Mesenchymal stem cell (in vitro differentiated cells and primary cell): ENCODE results near the gene SCN7A.
A peak's percentile ranks its signal among the peaks of the same experiment; 100 is the strongest.

Experiments
- DNase-seq: peaks from one replicate; pipeline ENCODE4 v3.0.0-alpha.2; 2013
- H2AFZ ChIP-seq: one replicate; pipeline ENCODE4 v1.6.1; 2013; ENCODE audit warnings: low read depth, mild to moderate bottlenecking, control low read depth, inconsistent platforms, low read length, moderate library complexity
- H2AK5ac ChIP-seq: 2 replicates; pipeline ENCODE4 v1.6.1; 2013; ENCODE audit warnings: low read length, moderate library complexity, mild to moderate bottlenecking, inconsistent platforms; ENCODE audit not compliant: severe bottlenecking
- H2BK120ac ChIP-seq: one replicate; pipeline ENCODE4 v1.6.1; 2013; ENCODE audit warnings: low read depth, mild to moderate bottlenecking, inconsistent platforms, low read length, moderate library complexity
- H2BK12ac ChIP-seq, 2 experiments: one replicate each; pipeline ENCODE4 v1.6.1; 2013; ENCODE audit warnings: inconsistent platforms in 2 of 2, low read length in 2 of 2, mild to moderate bottlenecking in 2 of 2, moderate library complexity in 2 of 2, control low read depth in 1 of 2
- H2BK15ac ChIP-seq: one replicate; pipeline ENCODE4 v1.6.1; 2013; ENCODE audit warnings: mild to moderate bottlenecking, low read depth, inconsistent platforms; ENCODE audit not compliant: poor library complexity, severe bottlenecking
- H2BK5ac ChIP-seq: 2 replicates; pipeline ENCODE4 v1.6.1; 2013; ENCODE audit warnings: low read depth, mild to moderate bottlenecking, low read length, control low read depth, inconsistent platforms; ENCODE audit not compliant: poor library complexity, severe bottlenecking
- H3K14ac ChIP-seq, 2 experiments: one replicate each; pipeline ENCODE4 v1.6.1; 2013; ENCODE audit warnings: inconsistent platforms in 2 of 2, low read length in 2 of 2, control low read depth in 1 of 2, mild to moderate bottlenecking in 1 of 2, moderate library complexity in 1 of 2
- H3K18ac ChIP-seq, 2 experiments: one replicate each; pipeline ENCODE4 v1.6.1; 2013; ENCODE audit warnings: inconsistent platforms in 2 of 2, low read length in 2 of 2, control low read depth in 1 of 2, low read depth in 1 of 2, mild to moderate bottlenecking in 1 of 2
- H3K23ac ChIP-seq, 2 experiments: one replicate each; pipeline ENCODE4 v1.6.1; 2013; ENCODE audit warnings: inconsistent platforms in 2 of 2, low read length in 2 of 2, mild to moderate bottlenecking in 2 of 2, moderate library complexity in 2 of 2, control low read depth in 1 of 2
- H3K27ac ChIP-seq: 2 replicates; pipeline ENCODE4 v1.5.1; 2013; ENCODE audit warnings: mild to moderate bottlenecking, moderate library complexity, low read length, control low read depth, inconsistent platforms; ENCODE audit not compliant: poor library complexity, severe bottlenecking
- H3K27me3 ChIP-seq, 2 experiments: 2 replicates each; pipeline versions ENCODE4 v1.6.1 to v1.7.0; 2013; ENCODE audit warnings: low read length in 2 of 2, mild to moderate bottlenecking in 2 of 2, moderate library complexity in 2 of 2, control low read depth in 1 of 2, inconsistent platforms in 1 of 2; ENCODE audit not compliant: control insufficient read depth in 1 of 2, insufficient read depth in 1 of 2
- H3K36me3 ChIP-seq, 2 experiments: 2 replicates each; pipeline versions ENCODE4 v1.6.1 to v1.7.0; 2013; ENCODE audit warnings: low read length in 2 of 2, control low read depth in 1 of 2, inconsistent platforms in 1 of 2, low read depth in 1 of 2, mild to moderate bottlenecking in 1 of 2; ENCODE audit not compliant: insufficient read depth in 2 of 2, control insufficient read depth in 1 of 2
- H3K4ac ChIP-seq, 2 experiments: one replicate each; pipeline ENCODE4 v1.6.1; 2013; ENCODE audit warnings: inconsistent platforms in 2 of 2, low read length in 2 of 2, mild to moderate bottlenecking in 2 of 2, moderate library complexity in 2 of 2, control low read depth in 1 of 2, low read depth in 1 of 2
- H3K4me1 ChIP-seq: 2 replicates; pipeline ENCODE4 v1.6.1; 2013; ENCODE audit warnings: low read depth, low read length, control low read depth; ENCODE audit not compliant: control insufficient read depth, insufficient read depth
- H3K4me2 ChIP-seq: 2 replicates; pipeline ENCODE4 v1.6.1; 2013; ENCODE audit warnings: low read length, mild to moderate bottlenecking, inconsistent platforms; ENCODE audit not compliant: poor library complexity, severe bottlenecking
- H3K4me3 ChIP-seq, 2 experiments: 2 replicates each; pipeline versions ENCODE4 v1.5.1 to v1.7.0; 2013; ENCODE audit warnings: low read length in 2 of 2, mild to moderate bottlenecking in 2 of 2, control low read depth in 1 of 2, low read depth in 1 of 2; ENCODE audit not compliant: insufficient read depth in 1 of 2
- H3K79me1 ChIP-seq: replicated peaks from 2 replicates; pipeline ENCODE4 v1.6.1; 2013; ENCODE audit warnings: mild to moderate bottlenecking, control low read depth, low read length, inconsistent platforms; ENCODE audit not compliant: poor library complexity, severe bottlenecking
- H3K9ac ChIP-seq: 2 replicates; pipeline ENCODE4 v1.7.0; 2013; ENCODE audit warnings: mild to moderate bottlenecking, low read length, moderate library complexity
- H3K9me3 ChIP-seq: 2 replicates; pipeline ENCODE4 v1.7.0; 2013; ENCODE audit warnings: mild to moderate bottlenecking, low read length; ENCODE audit not compliant: control insufficient read depth
- H4K8ac ChIP-seq: one replicate; pipeline ENCODE4 v1.6.1; 2013; ENCODE audit warnings: inconsistent platforms, mild to moderate bottlenecking, low read length, moderate library complexity
- H4K91ac ChIP-seq: one replicate; pipeline ENCODE4 v1.6.1; 2013; ENCODE audit warnings: mild to moderate bottlenecking, low read length, inconsistent platforms
- WGBS: methylation state at CpG from one replicate; pipeline ENCODE4 v1.1.7; 2013; ENCODE audit warnings: mixed read lengths; 5-methylcytosine and 5-hydroxymethylcytosine counted together

SCN7A gene

DNA sequence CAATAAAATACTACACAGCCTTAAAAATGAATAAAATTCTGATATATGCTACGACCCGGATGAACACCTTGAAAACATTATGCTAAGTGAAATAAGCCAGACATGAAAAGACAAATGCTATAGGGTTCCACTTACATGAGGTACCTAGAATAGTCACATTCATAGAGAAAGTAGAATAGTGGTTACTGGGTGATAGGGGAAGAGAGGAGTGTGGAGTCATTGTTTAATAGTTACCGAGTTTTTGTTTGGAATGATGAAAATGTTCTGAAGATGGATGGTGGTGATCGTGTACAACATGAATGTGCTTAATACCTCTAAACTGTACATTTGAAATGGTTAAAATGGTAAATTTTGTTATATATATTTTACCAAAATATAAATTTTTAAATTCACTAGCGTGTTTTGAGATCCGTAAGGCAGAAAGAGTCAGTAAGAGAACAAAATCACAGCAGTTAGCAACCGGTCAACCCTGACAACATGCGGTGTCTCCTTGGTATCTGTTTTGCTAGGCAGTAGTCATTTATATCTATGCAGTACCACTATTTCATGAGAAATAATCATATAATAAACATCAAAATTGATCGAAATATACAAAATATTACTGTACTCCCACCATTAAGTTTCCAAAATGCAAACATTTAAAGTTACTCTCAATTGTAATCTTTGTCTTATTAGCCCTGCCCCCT, 129.4 kb downstream of the SCN7A start:
- Histone ChIP-seq H2BK15ac (no peak overlapping the region), H3K4ac (no peak overlapping the region), H3K4me3 (no peak overlapping the region), H3K79me1 (no peaks in the 10 kb centered on the region), H3K14ac (no peak overlapping the region), H3K9me3 (no peaks in the 10 kb centered on the region), H3K4me2 (no peak overlapping the region), H2BK12ac (no peak overlapping the region), H3K23ac (no peak overlapping the region), H2BK120ac (no peak overlapping the region), H2AFZ (no peak overlapping the region), H3K4me1 (no peaks in the 10 kb centered on the region), H3K27ac (no peak overlapping the region), H4K91ac (no peak overlapping the region), H3K27me3 (no peaks in the 10 kb centered on the region), H3K9ac (no peak overlapping the region), H3K36me3 (no peaks in the 10 kb centered on the region), H3K18ac (no peak overlapping the region), H2BK5ac (no peak overlapping the region), H4K8ac (no peak overlapping the region), H2AK5ac (no peak overlapping the region)
- DNase-seq: no peak
- 97% methylated on average over 6 of the region's 9 CpGs for WGBS

GRCh38 chr2:166361351-166362153, 132.5 kb downstream of the SCN7A start:
- Histone ChIP-seq H3K4me3 (no peak overlapping the region), H2AK5ac (no peak overlapping the region), H3K9me3 (no peaks in the 10 kb centered on the region), H2BK12ac (no peak overlapping the region), H3K14ac (no peak overlapping the region), H3K27me3 (no peaks in the 10 kb centered on the region), H3K18ac (no peak overlapping the region), H2AFZ (no peak overlapping the region), H2BK5ac (no peak overlapping the region), H3K23ac (no peak overlapping the region), H2BK15ac (no peak overlapping the region), H3K4me2 (no peak overlapping the region), H4K8ac (no peak overlapping the region), H3K36me3 (no peaks in the 10 kb centered on the region), H3K4me1 (no peaks in the 10 kb centered on the region), H3K4ac (no peak overlapping the region), H3K27ac (no peak overlapping the region), H3K79me1 (no peaks in the 10 kb centered on the region), H4K91ac (no peak overlapping the region), H2BK120ac (no peak overlapping the region), H3K9ac (no peak overlapping the region)
- peak; percentile 41 for DNase-seq
- WGBS: 92% methylated on average over 2 of the region's 3 CpGs

DNA sequence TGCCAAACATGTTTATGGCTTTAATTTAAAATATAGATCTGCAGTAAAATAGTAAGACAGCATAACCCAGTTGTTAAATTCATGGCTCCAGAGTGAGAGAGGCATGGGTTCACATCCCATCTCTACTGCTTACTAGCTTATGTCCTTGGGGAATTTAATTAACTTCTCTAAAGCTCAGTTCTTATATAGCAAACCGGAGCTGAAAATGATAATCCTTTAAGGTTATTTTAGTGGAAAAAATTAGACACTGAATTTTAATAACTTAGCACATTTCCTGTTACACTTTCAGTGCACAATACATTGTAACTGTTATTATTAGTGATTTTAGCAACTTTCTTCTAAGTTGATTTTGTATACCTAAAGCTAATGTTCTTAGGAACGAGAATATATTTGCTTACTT, 133.1 kb downstream of the SCN7A start:
- DNase-seq: no peak
- H3K23ac ChIP-seq: no peak overlapping the region
- no peaks in the 10 kb centered on the region for H3K9me3 ChIP-seq
- no peak overlapping the region for H4K8ac ChIP-seq
- H3K27me3 ChIP-seq: no peaks in the 10 kb centered on the region
- no peaks in the 10 kb centered on the region for H3K36me3 ChIP-seq
- H2BK120ac ChIP-seq: no peak overlapping the region
- no peak overlapping the region for H2BK5ac ChIP-seq
- no peaks in the 10 kb centered on the region for H3K4me1 ChIP-seq
- no peak overlapping the region for H3K4ac ChIP-seq
- no peak overlapping the region for H2AK5ac ChIP-seq
- no peak overlapping the region for H4K91ac ChIP-seq
- no peaks in the 10 kb centered on the region for H3K79me1 ChIP-seq
- H3K18ac ChIP-seq: no peak overlapping the region
- no peak overlapping the region for H2BK12ac ChIP-seq
- no peak overlapping the region for H3K27ac ChIP-seq
- no peak overlapping the region for H2AFZ ChIP-seq
- H3K4me3 ChIP-seq: no peak overlapping the region
- H3K14ac ChIP-seq: no peak overlapping the region
- no peak overlapping the region for H2BK15ac ChIP-seq
- no peak overlapping the region for H3K4me2 ChIP-seq
- no peak overlapping the region for H3K9ac ChIP-seq
- no CpG with 5 or more reads among the region's 2 CpGs for WGBS

GRCh38 chr2:166360426-166360825, 133.6 kb downstream of the SCN7A start:
- Histone ChIP-seq H2BK5ac (no peak overlapping the region), H3K23ac (no peak overlapping the region), H3K4me3 (no peak overlapping the region), H4K91ac (no peak overlapping the region), H3K4ac (no peak overlapping the region), H4K8ac (no peak overlapping the region), H3K9ac (no peak overlapping the region), H2BK120ac (no peak overlapping the region), H3K4me2 (no peak overlapping the region), H3K79me1 (no peaks in the 10 kb centered on the region), H2AFZ (no peak overlapping the region), H3K14ac (no peak overlapping the region), H3K36me3 (no peaks in the 10 kb centered on the region), H2BK15ac (no peak overlapping the region), H3K27me3 (no peaks in the 10 kb centered on the region), H3K4me1 (no peaks in the 10 kb centered on the region), H2AK5ac (no peak overlapping the region), H3K18ac (no peak overlapping the region), H2BK12ac (no peak overlapping the region), H3K27ac (no peak overlapping the region), H3K9me3 (no peaks in the 10 kb centered on the region)
- DNase-seq: no peak
